Measurements from ENCODE around the gene IFT88.

Gene IFT88

GRCh38 chr13:20682061-20682460, 115.1 kb downstream of the IFT88 start:
- Histone ChIP-seq H3K36me3 (ENCODE audit: control insufficient read depth in 2 of 2, insufficient read depth in 2 of 2, low read length in 2 of 2) (no peaks in the 10 kb centered on the region), H3K27ac (ENCODE audit: low read depth in 2 of 2, low read length in 2 of 2) (no peak overlapping the region), H3K9me3 (ENCODE audit: control insufficient read depth in 2 of 2, low read length in 2 of 2) (no peaks in the 10 kb centered on the region)

GRCh38 chr13:20684041-20684440, 117.1 kb downstream of the IFT88 start:
- Histone ChIP-seq H3K36me3 (ENCODE audit: control insufficient read depth in 2 of 2, insufficient read depth in 2 of 2, low read length in 2 of 2) (no peaks in the 10 kb centered on the region), H3K9me3 (ENCODE audit: control insufficient read depth in 2 of 2, low read length in 2 of 2) (no peaks in the 10 kb centered on the region), H3K27me3 (ENCODE audit: control insufficient read depth in 2 of 2, insufficient read depth in 2 of 2, low read length in 2 of 2) (no peaks in the 10 kb centered on the region), H3K27ac (ENCODE audit: low read depth in 2 of 2, low read length in 2 of 2) (no peak overlapping the region), H3K9ac (ENCODE audit: low read depth in 1 of 2, low read length in 2 of 2) (no peak overlapping the region), H3K4me3 (ENCODE audit: low read length in 2 of 2) (no peak overlapping the region), H3K4me1 (ENCODE audit: control insufficient read depth in 2 of 2, insufficient read depth in 2 of 2, low read length in 2 of 2) (no peaks in the 10 kb centered on the region)

More at GRCh38 chr13:20682061-20682460, 115.1 kb downstream of the IFT88 start:
- H3K4me3 ChIP-seq (ENCODE audit: low read length in 2 of 2): no peak overlapping the region
- no peak overlapping the region for H3K9ac ChIP-seq (ENCODE audit: low read depth in 1 of 2, low read length in 2 of 2)
- H3K4me1 ChIP-seq (ENCODE audit: control insufficient read depth in 2 of 2, insufficient read depth in 2 of 2, low read length in 2 of 2): no peaks in the 10 kb centered on the region
- H3K27me3 ChIP-seq (ENCODE audit: control insufficient read depth in 2 of 2, insufficient read depth in 2 of 2, low read length in 2 of 2): no peaks in the 10 kb centered on the region

- no peaks in the 10 kb centered on the region for H3K9me3 ChIP-seq (ENCODE audit: control insufficient read depth in 2 of 2, low read length in 2 of 2)
- no peaks in the 10 kb centered on the region for H3K4me1 ChIP-seq (ENCODE audit: control insufficient read depth in 2 of 2, insufficient read depth in 2 of 2, low read length in 2 of 2)
- no peaks in the 10 kb centered on the region for H3K36me3 ChIP-seq (ENCODE audit: control insufficient read depth in 2 of 2, insufficient read depth in 2 of 2, low read length in 2 of 2)
- no peaks in the 10 kb centered on the region for H3K27me3 ChIP-seq (ENCODE audit: control insufficient read depth in 2 of 2, insufficient read depth in 2 of 2, low read length in 2 of 2)
- H3K27ac ChIP-seq (ENCODE audit: low read depth in 2 of 2, low read length in 2 of 2): no peak overlapping the region
- no peak overlapping the region for H3K9ac ChIP-seq (ENCODE audit: low read depth in 1 of 2, low read length in 2 of 2)
- no peak overlapping the region for H3K4me3 ChIP-seq (ENCODE audit: low read length in 2 of 2)
Observed at GRCh38 chr13:20684546-20684945, 117.6 kb downstream of the IFT88 start.

- H3K27ac ChIP-seq (ENCODE audit: low read depth in 2 of 2, low read length in 2 of 2): no peak overlapping the region
- no peaks in the 10 kb centered on the region for H3K9me3 ChIP-seq (ENCODE audit: control insufficient read depth in 2 of 2, low read length in 2 of 2)
- no peaks in the 10 kb centered on the region for H3K4me1 ChIP-seq (ENCODE audit: control insufficient read depth in 2 of 2, insufficient read depth in 2 of 2, low read length in 2 of 2)
- H3K9ac ChIP-seq (ENCODE audit: low read depth in 1 of 2, low read length in 2 of 2): no peak overlapping the region
- no peaks in the 10 kb centered on the region for H3K27me3 ChIP-seq (ENCODE audit: control insufficient read depth in 2 of 2, insufficient read depth in 2 of 2, low read length in 2 of 2)
- no peaks in the 10 kb centered on the region for H3K36me3 ChIP-seq (ENCODE audit: control insufficient read depth in 2 of 2, insufficient read depth in 2 of 2, low read length in 2 of 2)
- no peak overlapping the region for H3K4me3 ChIP-seq (ENCODE audit: low read length in 2 of 2)
Observed at GRCh38 chr13:20685092-20685491, 118.1 kb downstream of the IFT88 start.

GRCh38 chr13:20686167-20686566, 119.2 kb downstream of the IFT88 start:
- Histone ChIP-seq H3K27ac (ENCODE audit: low read depth in 2 of 2, low read length in 2 of 2) (no peak overlapping the region), H3K36me3 (ENCODE audit: control insufficient read depth in 2 of 2, insufficient read depth in 2 of 2, low read length in 2 of 2) (no peaks in the 10 kb centered on the region), H3K27me3 (ENCODE audit: control insufficient read depth in 2 of 2, insufficient read depth in 2 of 2, low read length in 2 of 2) (no peaks in the 10 kb centered on the region), H3K4me1 (ENCODE audit: control insufficient read depth in 2 of 2, insufficient read depth in 2 of 2, low read length in 2 of 2) (no peaks in the 10 kb centered on the region), H3K4me3 (ENCODE audit: low read length in 2 of 2) (no peak overlapping the region), H3K9ac (ENCODE audit: low read depth in 1 of 2, low read length in 2 of 2) (no peak overlapping the region), H3K9me3 (ENCODE audit: control insufficient read depth in 2 of 2, low read length in 2 of 2) (no peaks in the 10 kb centered on the region)

GRCh38 chr13:20686863-20687579, 120.1 kb downstream of the IFT88 start:
- no peaks in the 10 kb centered on the region for H3K4me1 ChIP-seq (ENCODE audit: control insufficient read depth in 2 of 2, insufficient read depth in 2 of 2, low read length in 2 of 2)
- H3K4me3 ChIP-seq (ENCODE audit: low read length in 2 of 2): no peak overlapping the region
- H3K36me3 ChIP-seq (ENCODE audit: control insufficient read depth in 2 of 2, insufficient read depth in 2 of 2, low read length in 2 of 2): peaks cover 0 to 5% of the 10 kb centered on the region in 2 donors
- no peak overlapping the region for H3K27ac ChIP-seq (ENCODE audit: low read depth in 2 of 2, low read length in 2 of 2)
- no peaks in the 10 kb centered on the region for H3K27me3 ChIP-seq (ENCODE audit: control insufficient read depth in 2 of 2, insufficient read depth in 2 of 2, low read length in 2 of 2)
- H3K9me3 ChIP-seq (ENCODE audit: control insufficient read depth in 2 of 2, low read length in 2 of 2): no peaks in the 10 kb centered on the region
- H3K9ac ChIP-seq (ENCODE audit: low read depth in 1 of 2, low read length in 2 of 2): no peak overlapping the region

GRCh38 chr13:20689291-20689690, 122.3 kb downstream of the IFT88 start:
- no peak overlapping the region for H3K9ac ChIP-seq (ENCODE audit: low read depth in 1 of 2, low read length in 2 of 2)
- H3K27ac ChIP-seq (ENCODE audit: low read depth in 2 of 2, low read length in 2 of 2): no peak overlapping the region
- H3K4me1 ChIP-seq (ENCODE audit: control insufficient read depth in 2 of 2, insufficient read depth in 2 of 2, low read length in 2 of 2): no peaks in the 10 kb centered on the region
- H3K9me3 ChIP-seq (ENCODE audit: control insufficient read depth in 2 of 2, low read length in 2 of 2): no peaks in the 10 kb centered on the region
- no peaks in the 10 kb centered on the region for H3K27me3 ChIP-seq (ENCODE audit: control insufficient read depth in 2 of 2, insufficient read depth in 2 of 2, low read length in 2 of 2)
- H3K36me3 ChIP-seq (ENCODE audit: control insufficient read depth in 2 of 2, insufficient read depth in 2 of 2, low read length in 2 of 2): peaks cover 0 to 5% of the 10 kb centered on the region in 2 donors
- H3K4me3 ChIP-seq (ENCODE audit: low read length in 2 of 2): no peak overlapping the region

- H3K36me3 ChIP-seq (ENCODE audit: control insufficient read depth in 2 of 2, insufficient read depth in 2 of 2, low read length in 2 of 2): peaks cover 0 to 5% of the 10 kb centered on the region in 2 donors
- no peak overlapping the region for H3K9ac ChIP-seq (ENCODE audit: low read depth in 1 of 2, low read length in 2 of 2)
- H3K4me1 ChIP-seq (ENCODE audit: control insufficient read depth in 2 of 2, insufficient read depth in 2 of 2, low read length in 2 of 2): no peaks in the 10 kb centered on the region
- no peaks in the 10 kb centered on the region for H3K9me3 ChIP-seq (ENCODE audit: control insufficient read depth in 2 of 2, low read length in 2 of 2)
- H3K27me3 ChIP-seq (ENCODE audit: control insufficient read depth in 2 of 2, insufficient read depth in 2 of 2, low read length in 2 of 2): no peaks in the 10 kb centered on the region
- no peak overlapping the region for H3K4me3 ChIP-seq (ENCODE audit: low read length in 2 of 2)
- no peak overlapping the region for H3K27ac ChIP-seq (ENCODE audit: low read depth in 2 of 2, low read length in 2 of 2)
Observed at GRCh38 chr13:20691616-20692015, 124.7 kb downstream of the IFT88 start.

- Histone ChIP-seq H3K27ac (ENCODE audit: low read depth in 2 of 2, low read length in 2 of 2) (no peak overlapping the region), H3K9ac (ENCODE audit: low read depth in 1 of 2, low read length in 2 of 2) (no peak overlapping the region), H3K9me3 (ENCODE audit: control insufficient read depth in 2 of 2, low read length in 2 of 2) (no peaks in the 10 kb centered on the region), H3K36me3 (ENCODE audit: control insufficient read depth in 2 of 2, insufficient read depth in 2 of 2, low read length in 2 of 2) (peaks cover 0 to 5% of the 10 kb centered on the region in 2 donors), H3K4me1 (ENCODE audit: control insufficient read depth in 2 of 2, insufficient read depth in 2 of 2, low read length in 2 of 2) (no peaks in the 10 kb centered on the region), H3K27me3 (ENCODE audit: control insufficient read depth in 2 of 2, insufficient read depth in 2 of 2, low read length in 2 of 2) (no peaks in the 10 kb centered on the region), H3K4me3 (ENCODE audit: low read length in 2 of 2) (no peak overlapping the region)
Observed at GRCh38 chr13:20696073-20696472, 129.1 kb downstream of the IFT88 start.

GRCh38 chr13:20699715-20700114, 132.8 kb downstream of the IFT88 start:
- no peak overlapping the region for H3K27ac ChIP-seq (ENCODE audit: low read depth in 2 of 2, low read length in 2 of 2)
- H3K27me3 ChIP-seq (ENCODE audit: control insufficient read depth in 2 of 2, insufficient read depth in 2 of 2, low read length in 2 of 2): no peaks in the 10 kb centered on the region
- H3K36me3 ChIP-seq (ENCODE audit: control insufficient read depth in 2 of 2, insufficient read depth in 2 of 2, low read length in 2 of 2): no peaks in the 10 kb centered on the region
- no peaks in the 10 kb centered on the region for H3K9me3 ChIP-seq (ENCODE audit: control insufficient read depth in 2 of 2, low read length in 2 of 2)
- no peak overlapping the region for H3K9ac ChIP-seq (ENCODE audit: low read depth in 1 of 2, low read length in 2 of 2)
- H3K4me1 ChIP-seq (ENCODE audit: control insufficient read depth in 2 of 2, insufficient read depth in 2 of 2, low read length in 2 of 2): peaks cover 3 to 9% of the 10 kb centered on the region in 2 donors
- H3K4me3 ChIP-seq (ENCODE audit: low read length in 2 of 2): no peak overlapping the region
